Cortex of kidney (tissue), 1 donor: ENCODE data around the gene WASF1.
"Not testable (repeated sequence)": the region's sequence is repeated elsewhere in the genome, so short reads cannot be mapped to it uniquely, and the experiment has no call there.

Experiments used
- DNase-seq: peaks from one replicate; lab custom pipeline; 2025; lab: John Stamatoyannopoulos, UW

The WASF1 gene

DNA sequence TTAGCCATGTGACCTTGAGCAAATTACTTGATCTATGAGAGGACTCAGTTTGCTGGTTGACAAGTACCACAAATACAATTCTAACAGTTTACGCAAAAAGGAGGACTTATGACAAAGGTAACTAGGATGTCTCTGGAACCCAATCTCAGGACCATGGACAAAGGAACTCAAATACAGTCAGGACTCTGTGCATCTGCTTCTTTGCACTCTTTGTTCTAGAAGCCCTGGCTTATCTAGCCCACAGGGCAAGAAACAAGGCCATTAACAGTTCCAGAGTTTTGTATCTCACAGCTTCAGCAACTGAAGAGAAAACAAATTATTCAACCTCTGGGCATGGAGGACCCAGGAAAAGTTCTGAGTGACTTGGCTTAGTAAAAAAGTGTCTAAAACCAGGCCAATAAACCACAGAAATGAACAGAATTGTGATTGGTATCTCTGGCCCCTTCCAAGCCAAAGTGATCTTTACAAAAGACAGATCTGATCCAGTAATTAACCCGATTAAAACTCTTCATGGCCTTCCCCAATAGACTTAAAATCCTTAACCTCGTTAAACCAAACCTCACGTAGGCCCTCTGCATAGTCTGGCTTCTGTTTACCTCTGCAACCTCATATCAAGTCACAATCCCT lies 5.9 kb downstream of the WASF1 start:
- no peak for DNase-seq

DNA sequence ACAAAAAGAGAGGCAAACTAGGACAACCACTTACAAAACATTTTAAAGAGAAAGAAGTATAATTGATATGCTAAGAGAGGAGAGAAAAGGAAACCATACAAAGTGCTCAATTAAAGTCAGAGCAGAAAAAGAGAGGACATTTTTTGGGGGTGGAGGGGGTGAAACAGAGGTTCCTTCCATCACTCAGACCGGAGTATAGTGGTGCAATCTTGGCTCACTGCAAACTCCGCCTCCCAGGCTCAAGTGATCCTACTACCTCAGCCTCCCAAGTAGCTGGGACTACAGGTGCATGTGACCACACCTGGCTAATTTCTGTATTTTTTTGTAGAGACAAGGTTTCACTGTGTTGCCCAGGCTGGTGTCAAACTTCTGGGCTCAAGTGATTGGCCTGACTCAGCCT lies 9.4 kb downstream of the WASF1 start:
- DNase-seq = no peak

DNA sequence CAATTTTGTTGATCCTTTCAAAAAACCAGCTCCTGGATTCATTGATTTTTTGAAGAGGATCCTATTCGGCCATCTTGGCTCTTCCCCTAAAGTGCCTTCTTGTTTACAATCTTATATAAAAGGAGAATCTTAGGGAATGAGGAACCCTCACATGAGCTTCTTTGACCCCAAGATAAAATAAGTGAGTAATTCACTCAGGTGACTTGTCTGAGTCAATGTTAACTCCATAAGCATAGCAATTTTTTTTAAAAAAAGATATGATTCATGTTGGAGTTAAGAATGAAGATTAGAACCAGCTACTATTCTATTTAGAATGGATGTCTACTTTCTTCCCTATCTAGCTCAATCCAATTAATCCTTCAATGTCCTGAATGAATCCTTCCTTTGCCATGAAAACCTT lies 21.0 kb downstream of the WASF1 start:
- DNase-seq = no peak

DNA sequence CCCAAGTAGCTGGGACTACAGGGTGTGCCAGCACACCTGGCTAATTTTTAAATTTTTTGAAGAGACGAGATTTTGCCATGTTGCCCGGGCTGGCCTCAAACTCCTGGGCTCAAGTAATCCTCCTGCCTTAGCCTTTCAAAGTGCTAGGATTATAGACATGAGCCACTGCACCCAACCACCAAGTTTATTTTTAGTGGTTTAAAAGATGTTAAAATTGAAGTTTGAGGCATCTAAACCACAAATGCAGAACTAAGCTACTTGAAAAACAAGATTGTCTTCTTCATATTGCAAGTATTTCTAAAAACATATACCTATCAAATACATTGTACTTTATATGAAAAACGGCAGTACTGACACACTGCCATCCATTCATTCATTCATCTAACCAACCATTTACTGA lies 31.6 kb downstream of the WASF1 start:
- DNase-seq = no peak

DNA sequence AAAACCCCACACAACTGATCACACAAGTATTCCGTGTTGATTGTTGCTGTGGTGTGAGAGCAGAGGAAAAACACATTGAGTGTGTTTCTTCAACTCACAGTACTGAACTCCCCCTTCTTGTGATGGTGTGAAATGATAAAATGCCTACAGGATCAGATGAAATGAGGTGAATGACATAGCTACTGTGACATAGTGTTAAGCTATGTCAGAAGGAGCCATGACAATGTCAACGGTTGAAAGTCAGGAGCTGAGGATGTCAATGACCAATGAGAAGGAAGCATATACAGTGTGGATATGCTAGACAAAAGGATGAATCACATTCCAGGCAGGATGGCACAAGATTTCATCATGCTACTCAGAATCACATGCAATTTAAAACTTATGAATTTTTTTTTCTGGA lies 38.8 kb downstream of the WASF1 start:
- DNase-seq = no peak

DNA sequence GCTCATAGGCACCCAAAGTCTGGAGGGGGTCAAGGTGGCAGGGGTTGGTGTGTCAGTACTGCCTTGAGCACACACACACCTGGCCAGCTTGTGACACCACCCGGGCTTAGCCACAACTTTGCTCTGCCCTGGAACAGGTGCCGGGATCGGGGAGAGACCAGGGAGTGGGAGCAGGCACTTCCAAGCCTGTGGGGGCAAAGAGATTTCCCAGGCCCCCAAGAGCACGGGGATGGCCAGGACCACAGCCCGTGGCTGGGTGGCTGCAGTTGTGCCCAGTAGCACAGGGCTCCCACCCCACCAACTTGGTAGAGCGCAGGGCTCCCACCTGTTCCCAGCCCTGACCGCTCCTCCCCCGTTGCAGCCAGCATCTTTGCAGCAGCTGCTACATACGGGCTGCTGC lies 40.4 kb downstream of the WASF1 start:
- DNase-seq = no peak

DNA sequence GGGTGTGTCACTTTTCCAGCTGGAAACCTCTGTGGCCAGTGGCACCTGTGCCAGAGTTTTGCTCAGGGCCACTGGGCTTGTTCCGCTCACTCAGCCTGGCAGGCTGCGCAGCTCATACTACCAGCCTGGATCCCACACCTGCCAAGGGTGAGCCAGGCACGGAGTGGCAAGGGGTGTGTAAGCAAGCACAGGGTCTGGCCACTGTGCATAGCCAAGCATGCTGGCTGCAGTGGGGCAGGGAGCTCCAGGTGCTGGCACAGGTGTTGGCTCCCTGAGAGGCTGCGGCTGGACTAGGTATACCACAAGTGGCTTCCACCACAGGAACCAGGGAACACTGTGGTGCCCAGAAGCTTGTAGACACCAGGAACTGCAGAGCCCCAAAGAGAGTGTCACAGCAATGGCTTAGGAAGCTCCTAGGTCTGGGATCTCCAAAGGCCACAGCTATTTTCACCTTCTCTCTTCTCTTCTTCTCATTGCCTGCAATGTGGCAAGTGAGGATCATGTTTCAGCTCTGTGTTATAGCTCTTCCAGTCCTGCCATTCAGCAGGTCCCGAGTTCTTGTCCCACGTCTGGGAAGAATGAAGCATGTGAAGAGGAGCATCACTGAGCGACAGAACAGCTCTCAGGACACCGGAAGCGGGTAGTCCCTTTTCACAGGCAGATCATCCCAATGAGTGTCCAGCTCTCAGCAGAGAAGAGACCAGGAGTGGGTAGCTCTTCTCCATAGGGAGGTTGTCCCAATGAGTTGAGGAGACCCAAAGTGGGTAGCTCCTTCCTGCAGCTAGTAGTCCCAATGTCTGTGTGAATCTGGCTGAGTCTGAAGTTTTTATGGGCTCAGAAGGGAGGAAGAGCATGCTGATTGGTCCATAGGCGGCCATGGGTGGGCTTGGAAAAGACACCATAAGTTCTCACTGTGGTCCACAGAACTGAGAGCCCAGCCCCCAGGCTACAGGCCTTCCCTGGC lies 41.3 kb downstream of the WASF1 start:
- no peak for DNase-seq

DNA sequence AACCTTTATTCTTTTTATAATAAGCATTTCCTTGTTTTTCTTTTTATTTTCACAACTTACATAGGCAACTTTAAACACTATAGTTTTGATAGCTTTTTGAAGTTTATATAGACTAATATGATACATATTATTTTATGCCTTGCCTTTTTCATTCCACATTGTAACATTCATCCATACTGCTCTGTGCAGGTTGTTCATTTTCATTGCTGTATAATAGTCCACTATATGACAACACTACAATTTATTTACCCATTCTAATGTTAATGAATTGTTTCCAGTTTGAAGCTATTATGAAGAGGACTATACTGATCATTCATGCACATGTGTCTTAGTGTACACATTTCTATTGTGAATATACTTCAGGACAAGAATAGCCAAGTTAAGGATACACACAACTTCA lies 49.1 kb downstream of the WASF1 start:
- DNase-seq = no peak

DNA sequence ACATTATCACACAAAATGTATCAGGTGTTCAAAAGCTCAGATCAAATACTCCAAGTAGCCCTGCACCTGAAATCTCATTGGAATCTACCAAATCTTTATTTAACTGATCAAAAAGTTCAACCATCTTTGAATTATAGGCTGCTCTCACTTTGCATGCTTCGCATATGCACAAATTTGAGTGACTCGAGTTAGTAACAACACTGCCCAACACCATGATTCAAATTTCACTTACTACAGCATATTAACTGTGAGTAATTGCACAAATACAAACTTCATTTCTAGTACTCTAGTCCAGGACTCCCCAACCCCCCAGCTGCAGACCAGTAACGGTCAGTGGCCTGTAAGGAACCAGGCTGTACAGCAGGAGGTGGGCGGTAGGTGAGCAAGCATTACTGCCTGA lies 51.1 kb downstream of the WASF1 start:
- DNase-seq = no peak

DNA sequence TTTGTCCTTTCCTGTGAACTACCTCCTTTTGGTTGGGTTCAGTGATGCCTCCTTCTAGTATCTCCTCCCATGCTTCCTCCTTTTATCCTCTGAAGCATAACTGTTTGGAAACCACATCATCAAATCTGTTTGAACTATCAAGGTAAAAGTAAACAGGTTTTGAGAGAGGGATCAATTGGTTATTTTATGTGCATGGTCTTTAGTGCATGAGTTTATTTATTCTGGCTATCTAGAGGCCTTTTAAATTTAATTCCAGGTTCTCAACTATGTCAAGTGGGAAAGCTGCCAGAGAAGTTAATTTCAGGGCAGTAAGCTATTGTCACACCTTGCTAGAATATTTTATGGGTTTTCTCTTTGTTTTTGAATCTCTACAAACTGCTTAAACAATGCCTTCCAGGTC lies 54.1 kb downstream of the WASF1 start:
- DNase-seq = no peak

DNA sequence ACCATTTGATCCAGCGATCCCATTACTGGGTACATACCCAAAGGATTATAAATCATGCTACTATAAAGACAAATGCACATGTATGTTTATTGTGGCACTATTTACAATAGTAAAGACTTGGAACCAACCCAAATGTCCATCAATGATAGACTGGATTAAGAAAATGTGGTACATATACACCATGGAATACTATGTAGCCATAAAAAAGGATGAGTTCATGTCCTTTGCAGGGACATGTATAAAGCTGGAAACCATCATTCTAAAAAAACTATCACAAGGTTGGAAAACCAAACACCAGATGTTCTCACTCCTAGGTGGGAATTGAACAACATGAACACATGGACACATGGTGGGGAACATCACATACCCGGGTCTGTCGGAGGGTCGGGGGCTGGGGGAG lies 57.8 kb downstream of the WASF1 start:
- not testable (repeated sequence) for DNase-seq

DNA sequence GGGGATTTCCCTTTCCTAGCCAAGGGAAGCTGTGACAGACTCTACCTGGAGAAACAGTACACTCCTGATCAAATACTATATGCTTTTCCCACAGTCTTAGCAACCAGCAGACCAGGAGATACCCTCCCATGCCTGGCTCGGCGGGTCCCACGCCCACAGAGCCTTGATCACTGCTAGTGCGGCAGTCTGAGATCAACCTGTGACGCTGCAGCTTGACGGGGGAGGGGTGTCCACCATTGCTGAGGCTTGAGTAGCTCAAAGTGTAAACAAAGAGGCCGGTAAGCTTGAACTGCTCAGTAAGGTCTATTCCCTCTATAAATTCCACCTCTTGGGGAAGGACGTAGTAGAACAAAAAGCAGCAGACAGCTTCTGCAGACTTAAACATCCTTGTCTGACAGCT lies 63.2 kb downstream of the WASF1 start:
- no peak for DNase-seq

DNA sequence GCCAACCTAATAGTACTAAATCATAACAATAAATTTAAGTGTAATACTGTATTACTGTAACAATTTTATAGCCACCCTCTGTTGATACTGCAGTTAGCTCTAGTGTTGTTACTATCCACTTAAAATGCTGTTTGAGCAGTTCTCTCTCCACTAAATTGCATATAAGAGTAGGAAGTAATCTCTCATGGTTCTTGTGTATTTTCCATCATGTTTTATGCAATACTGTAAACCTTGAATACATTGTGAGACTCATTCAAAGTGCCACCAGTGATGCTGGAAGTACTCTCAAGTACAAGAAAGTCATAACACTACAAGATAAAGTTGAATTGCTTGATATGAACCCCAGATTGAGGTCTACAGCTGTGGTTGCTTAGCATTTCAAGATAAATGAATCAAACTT lies 65.5 kb downstream of the WASF1 start:
- DNase-seq = no peak

DNA sequence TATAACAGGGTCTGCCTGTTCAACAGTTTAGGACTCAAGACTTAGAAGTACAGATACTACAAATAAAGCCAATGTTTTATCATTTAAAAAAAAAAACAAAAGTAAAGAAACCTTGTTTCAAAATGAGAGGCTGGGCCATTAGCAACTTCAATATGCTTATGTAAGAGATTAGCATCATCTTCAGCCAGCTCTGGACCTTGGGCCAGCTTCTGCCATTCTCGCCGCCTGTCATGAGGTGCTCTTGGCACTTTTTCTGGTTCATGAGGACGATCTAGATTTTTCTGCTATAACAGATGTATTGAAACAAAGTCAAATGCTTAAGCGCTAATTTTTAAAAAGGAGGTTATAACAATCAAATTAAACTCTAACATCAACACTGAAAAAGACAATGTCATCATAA lies 74.2 kb downstream of the WASF1 start:
- DNase-seq = no peak

DNA sequence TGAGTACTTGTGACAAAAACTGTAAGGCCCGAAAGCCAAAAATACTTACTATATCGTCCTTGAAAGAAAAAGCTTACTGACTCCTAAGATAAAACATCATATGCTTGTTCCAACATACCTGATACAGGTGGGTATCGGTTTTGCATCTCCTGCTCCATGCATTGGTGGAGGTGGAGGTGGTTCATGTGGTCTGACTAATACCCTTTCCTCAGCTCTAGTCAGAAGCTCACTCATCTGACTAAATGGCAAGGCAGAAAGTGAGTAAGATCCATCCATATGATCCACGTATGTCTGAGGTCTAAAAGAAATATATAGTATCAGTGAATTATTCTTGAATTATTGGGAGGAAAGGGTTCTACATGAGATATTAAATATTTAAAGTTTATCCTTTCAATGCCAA lies 76.2 kb downstream of the WASF1 start:
- no peak for DNase-seq

DNA sequence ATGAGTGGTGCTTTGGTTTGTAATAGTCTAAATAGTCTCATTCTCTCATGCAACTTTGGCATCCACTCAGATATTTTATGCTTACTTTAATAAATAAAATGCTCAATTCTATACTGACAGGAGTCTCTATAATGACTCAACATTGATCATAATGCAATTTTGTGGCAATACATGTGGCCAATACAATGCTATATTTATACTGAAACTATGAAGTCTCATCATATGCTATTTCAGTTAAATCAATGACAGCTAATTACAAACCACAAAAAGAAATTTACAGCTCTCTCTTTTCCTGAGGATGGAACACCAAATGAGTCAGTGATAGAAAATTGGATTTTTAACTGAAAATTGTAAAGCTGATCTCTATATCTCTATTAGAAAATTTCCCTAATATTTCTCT lies 77.1 kb downstream of the WASF1 start:
- no peak for DNase-seq

DNA sequence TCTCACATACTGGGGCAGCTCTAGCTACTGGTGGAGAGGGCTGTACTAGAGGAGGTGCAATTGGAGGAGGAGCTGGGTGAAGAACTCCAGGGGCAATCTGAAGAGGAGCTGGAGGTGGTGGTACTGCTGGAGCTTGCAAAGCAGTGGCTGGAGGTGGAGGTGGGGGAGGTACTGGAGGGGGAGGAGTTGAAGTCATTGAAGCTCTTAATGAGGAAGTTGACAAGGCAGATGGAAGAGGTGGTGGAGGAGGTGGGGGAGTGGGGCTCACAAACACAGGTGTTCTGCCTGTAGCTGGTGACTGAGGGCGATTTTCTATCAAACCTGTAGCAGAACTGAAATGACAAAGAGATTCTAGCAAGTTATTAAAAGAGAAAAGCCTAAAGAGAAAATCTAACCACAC lies 77.6 kb downstream of the WASF1 start:
- DNase-seq = no peak

DNA sequence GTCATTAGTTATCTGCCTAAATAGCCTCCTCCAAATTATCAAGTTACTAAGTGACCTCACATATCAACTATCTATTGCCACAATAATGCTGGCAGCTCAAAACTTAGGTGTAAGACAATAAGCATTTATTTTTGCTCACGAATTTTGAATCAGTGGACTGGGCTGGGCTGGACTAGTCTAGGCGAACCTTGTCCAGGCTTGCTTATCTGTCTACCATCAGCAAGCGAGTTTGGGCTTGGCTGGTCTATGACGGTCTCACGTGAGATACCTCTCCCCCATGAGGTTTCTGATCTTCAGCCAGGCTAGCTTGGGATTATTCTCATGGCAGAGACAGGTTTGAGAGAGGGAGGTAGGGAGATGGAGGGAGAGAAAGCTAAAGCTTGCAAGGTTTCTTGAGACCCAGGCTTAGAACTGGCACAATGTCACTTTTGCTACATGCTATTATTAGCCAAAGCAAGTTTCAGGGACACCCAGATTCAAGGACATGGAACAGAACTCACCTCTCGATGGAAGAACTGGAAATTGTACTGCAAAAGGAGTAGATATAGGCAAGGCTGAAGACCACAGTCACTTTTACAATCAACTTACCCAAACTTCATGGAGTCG lies 80.9 kb downstream of the WASF1 start:
- DNase-seq = no peak

DNA sequence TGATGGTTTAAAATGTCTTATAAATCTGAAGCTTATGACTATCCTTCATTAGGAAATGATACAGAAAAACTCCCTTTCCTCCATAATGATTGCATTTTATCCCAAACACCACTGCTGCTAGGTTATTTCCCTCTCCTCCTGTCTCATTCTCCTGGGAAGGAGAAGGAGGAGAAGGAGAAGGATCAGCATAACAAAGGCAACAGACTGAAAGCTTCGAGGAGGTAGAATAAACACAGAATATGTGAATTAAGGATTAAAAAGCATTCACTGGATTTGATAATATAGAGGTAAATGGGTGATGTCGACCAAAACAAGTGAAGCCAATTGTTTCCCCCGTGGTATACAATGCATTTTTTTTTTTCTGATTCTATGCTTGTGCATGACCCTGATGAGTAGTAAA lies 82.0 kb downstream of the WASF1 start:
- DNase-seq = no peak

DNA sequence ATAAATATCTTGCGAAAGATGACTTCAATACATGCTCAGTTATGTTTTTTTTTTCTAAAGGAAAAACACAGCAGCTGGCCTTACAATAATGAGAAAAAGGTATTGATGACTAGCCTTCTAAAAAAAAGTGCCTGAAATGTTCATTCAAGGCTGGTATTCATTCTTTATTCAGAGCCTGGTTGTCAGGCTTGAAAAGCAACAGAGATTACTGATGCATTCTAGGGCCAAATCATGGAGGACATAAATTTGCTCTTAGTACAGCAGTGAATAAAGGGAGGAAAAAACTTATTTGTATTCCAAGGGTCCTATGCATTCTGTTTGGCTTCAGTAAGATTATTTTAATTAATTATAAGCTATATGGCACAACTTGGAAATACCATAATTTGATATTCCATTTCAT lies 83.5 kb downstream of the WASF1 start:
- no peak for DNase-seq

DNA sequence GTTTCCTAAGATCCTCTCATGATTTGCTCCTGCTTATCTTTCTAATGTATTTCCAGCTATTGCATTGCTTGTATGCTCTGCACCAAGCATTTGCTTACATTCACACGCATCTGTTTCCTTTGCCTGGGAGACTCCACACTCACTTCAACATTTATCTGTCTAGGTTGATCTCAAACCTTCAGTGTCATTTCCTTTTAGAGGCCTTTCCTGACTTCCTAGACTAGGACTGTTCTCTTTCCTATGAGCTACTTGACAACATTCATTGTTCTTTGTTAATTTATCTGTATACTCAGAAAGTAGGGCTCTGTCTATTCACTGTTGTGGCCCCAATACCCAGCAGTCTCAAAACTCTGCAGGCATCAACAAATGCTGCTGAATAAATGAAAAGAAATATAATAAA lies 84.4 kb downstream of the WASF1 start:
- no peak for DNase-seq

DNA sequence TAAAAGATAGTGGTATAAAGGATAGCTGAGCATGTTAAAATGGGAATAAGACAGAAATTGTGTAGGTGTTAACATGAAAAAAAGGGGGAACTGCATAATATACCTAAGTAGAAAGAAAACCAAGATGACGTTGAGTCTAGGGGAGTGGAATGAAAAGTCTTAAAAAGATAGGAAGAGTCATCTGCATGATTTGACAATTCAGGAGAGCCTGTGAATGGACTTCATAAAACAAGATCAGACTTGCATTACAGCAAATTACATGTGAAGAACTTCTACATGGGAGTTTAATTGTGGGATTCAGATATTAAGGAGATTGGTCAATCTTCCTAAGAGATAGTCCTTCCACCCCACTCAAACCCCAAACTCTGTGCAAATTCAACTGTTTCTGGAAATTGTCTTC lies 85.5 kb downstream of the WASF1 start:
- no peak for DNase-seq

DNA sequence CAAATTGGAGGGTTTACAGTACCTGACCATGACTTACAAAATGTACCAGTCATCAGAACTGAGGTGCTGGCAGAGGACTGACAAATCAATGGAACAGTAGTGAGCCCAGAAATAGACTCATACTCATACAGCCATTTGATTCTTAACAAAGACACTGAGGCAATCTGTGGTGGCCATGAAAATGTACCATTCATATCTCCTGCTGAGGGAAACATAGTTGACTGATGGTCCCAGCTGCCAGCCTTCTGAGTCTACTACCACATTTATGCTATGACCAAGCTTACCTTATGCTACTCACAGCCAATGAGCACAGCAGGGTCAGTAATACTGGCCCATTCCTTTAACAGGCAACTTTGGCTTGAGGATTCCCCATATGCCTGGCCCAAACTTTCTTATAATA lies 88.6 kb downstream of the WASF1 start:
- DNase-seq = no peak
